Heart left ventricle (tissue), 13 donors: ENCODE results near the gene KCNC3.
A peak's percentile ranks its signal among the peaks of the same experiment; 100 is the strongest.

Experiments used
- CTCF ChIP-seq, 12 donors: fragments of 200-600 bp; sonication (generic) in 4 of 12; IDR thresholded peaks; one replicate each; pipeline versions ENCODE4 v1.5.0 to v1.8.0; 2018 to 2022; ENCODE audit warnings: antibody characterized with exemption in 12 of 12, mild to moderate bottlenecking in 5 of 12
- POLR2A ChIP-seq, 2 donors: fragments of 450-650 bp; IDR thresholded peaks; one replicate each; pipeline ENCODE4 v1.6.1; 2017; ENCODE audit warnings: antibody characterized with exemption in 2 of 2, mild to moderate bottlenecking in 2 of 2, moderate library complexity in 2 of 2
- donor health status: ischemic (EF 13 %, LVEDD 7.1; RV severe dilation, severe dysfunction).
- donor health status: DM: no; HTN: yes; CAD: no.
- donor health status: DM: no; HTN: no; CAD: no.
- donor health status: ischemic (EF 25% LVEDD 6.9; RV normal size, moderate dysfunction).
- donor health status: ischemic (EF 25% LVEDD 5.7; RV mildly dilated, moderate dysfunction).
- donor health status: ischemic (EF 35%, LVEDD 5.7; RV mildly dilated, moderate dysfunction).
- donor health status: nonischemic (EF 11% LVEDD 7.7; RV severe dilation, severe dysfunction).
- donor health status: DM: yes; HTN: yes; CAD: no.
- donor health status: PGD.
- donor health status: ischemic (EF 29% LVEDD 5.4; RV normal size, mild dysfunction).
- donor health status: nonischemic (EF 23%, LVEDD 6.1; RV moderate dilation, normal function).

GRCh38 chr19:50333737-50334617 lies 4.8 kb upstream of the KCNC3 start:
- TF ChIP-seq CTCF (IDR thresholded peaks at IDR 0.05) (no peak), POLR2A (IDR thresholded peaks at IDR 0.05) (peak in 1 of 2 donors; percentile 56)
